Stimulated activated CD8-positive, alpha-beta memory T cell treated with anti-CD3 and anti-CD28 coated beads, Interleukin-15, amount 100 ng/mL, for 24 hours (primary cell): ENCODE data around the gene SIAH1.
"Not testable (repeated sequence)": the region's sequence is repeated elsewhere in the genome, so short reads cannot be mapped to it uniquely, and the experiment has no call there.

Experiments
- DNase-seq: peaks from one replicate; pipeline ENCODE4 v3.0.0-alpha.2; 2020; ENCODE audit warnings: low read depth

The SIAH1 gene

GRCh38 chr16:48393485-48394354 lies 8.5 kb upstream of the SIAH1 start:
- DNase-seq = no peak

DNA sequence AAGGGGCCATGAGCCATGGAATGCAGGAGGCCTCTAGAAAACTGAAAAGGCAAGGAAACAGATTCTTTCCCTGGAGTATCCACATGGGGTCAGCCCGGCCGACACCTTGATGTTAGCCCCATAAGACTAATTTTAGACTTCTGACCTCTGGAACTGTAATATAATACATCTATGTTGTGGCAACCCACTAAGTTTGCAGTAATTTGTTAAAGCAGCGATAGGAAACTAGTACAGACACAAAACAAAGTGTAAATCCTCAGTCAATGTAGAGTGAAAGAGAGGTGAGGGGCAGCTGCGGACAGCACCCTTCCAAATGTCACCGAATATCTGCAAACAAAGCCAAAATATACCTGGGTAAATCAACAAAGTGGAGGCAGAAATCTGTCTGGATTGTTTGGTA lies 7.2 kb upstream of the SIAH1 start:
- DNase-seq = no peak

- no peak for DNase-seq
Observed at GRCh38 chr16:48386559-48387312, 1.5 kb upstream of the SIAH1 start.

GRCh38 chr16:48384520-48385252 lies 527 bp downstream of the SIAH1 start:
- no peak for DNase-seq

- DNase-seq = no peak
Observed at GRCh38 chr16:48383877-48384519, 1.2 kb downstream of the SIAH1 start.

DNA sequence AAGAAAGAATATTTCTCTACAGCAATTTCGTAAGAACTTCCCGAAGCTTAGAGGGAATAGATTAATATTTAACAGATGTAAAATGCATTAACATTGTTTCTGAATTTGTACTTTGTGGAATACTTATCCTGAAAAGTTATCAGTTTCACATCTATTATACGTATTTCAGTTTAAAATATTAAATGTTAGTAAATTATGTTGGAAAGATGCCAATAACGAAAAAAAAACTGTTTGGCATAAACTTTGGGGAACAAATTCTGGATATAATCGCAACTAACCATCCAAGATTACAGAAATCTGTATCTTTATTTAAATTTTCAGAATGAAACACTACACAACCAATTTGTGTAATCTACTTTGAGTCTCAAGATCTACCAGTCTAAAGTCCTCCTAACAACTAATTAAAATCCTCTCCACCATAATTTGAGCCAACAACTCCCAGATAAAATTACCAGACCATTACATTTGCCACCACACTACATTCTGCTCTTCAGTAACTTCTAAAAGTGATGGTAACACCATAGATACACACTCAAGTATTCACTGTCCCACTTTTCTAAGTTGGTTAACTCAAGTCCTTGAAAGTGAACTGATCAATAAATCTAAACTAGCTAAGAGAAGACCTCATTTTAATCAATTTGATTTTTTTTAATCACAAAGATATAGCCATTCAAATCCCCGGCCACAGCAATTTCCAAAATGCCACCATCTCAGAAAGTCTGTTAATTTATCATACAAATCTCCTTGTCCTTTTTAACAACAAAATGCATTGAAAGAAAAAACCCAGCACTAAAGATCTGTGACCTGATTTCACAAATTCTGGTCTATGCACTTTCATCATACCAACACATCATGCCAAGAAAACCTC lies 2.0 kb downstream of the SIAH1 start:
- DNase-seq = no peak

DNA sequence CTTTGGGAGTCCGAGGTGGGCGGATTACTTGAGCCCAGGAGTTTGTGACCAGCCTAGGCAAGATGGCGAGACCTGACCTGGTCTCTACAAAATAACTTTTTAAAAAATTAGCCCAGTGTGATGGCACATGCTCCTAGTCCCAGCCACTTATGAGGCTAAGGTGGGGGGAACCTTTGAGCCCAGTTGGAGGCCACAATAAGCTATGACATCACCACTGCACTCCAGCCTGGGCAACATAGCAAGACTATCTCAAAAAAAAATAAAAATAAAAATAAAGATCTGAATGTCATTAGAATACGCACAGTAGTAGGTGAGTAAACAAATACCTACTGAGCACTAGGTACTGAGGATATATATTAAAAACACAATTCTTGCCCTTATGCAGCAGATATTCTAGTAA lies 3.1 kb downstream of the SIAH1 start:
- no peak for DNase-seq

DNA sequence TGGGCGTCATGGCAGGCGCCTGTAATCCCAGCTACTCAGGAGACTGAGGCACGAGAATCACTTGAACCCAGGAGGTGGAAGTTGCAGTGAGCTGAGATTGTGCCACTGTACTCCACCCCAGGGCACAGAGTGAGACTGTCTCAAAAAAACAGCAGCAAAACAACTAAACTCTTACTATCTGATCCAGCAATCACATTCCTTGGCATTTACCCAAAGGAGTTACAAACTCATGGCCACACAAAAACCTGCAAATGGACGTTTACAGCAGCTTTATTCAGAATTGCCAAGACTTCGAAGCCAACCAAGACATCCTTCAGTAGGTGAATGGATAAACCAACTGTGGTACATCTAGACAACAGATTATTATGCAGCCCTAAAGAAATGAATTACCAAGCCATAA lies 4.0 kb downstream of the SIAH1 start:
- no peak for DNase-seq

- DNase-seq = no peak
Observed at GRCh38 chr16:48378836-48379235, 6.4 kb downstream of the SIAH1 start.

DNA sequence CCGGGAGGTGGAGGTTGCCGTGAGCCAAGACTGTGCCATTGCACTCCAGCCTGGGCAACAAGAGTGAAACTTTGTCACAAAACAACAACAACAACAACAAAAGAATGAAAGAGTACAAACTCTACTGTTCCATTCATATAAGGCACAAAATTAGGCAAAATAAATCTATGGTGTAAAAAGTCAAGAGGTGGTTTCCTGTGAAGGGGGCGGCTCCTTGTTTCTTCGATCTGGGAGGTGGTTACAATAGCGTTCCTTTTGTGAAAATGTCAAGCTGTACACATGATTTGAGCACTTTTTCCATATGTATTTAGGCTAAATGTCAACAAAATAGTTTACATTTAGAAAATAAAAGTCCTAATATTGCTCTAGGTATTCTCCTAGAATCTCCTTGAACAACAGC lies 6.9 kb downstream of the SIAH1 start:
- no peak for DNase-seq

GRCh38 chr16:48377301-48377700 lies 7.9 kb downstream of the SIAH1 start:
- DNase-seq = not testable (repeated sequence)

GRCh38 chr16:48374255-48374654 lies 11.0 kb downstream of the SIAH1 start:
- DNase-seq = no peak

GRCh38 chr16:48373258-48374029 lies 11.8 kb downstream of the SIAH1 start:
- DNase-seq = no peak

DNA sequence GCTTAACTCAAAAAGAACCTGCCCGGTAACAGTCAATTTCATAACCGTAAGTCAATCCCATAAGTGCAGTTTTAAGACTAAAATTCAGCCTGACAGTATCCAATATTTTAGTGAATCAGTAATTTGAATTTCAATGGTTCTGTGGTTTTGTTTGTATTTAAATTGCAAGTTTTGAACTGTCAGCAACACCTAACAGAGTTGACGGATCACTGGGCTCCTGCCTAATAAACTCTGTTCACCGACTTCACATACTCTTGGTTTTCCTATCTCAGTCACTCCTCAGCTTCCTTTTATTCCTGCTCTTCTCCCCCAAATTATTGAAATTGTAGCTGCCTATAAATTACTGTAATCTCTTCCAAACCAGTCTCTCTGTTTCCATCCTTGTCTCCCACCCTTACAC lies 12.5 kb downstream of the SIAH1 start:
- no peak for DNase-seq

DNA sequence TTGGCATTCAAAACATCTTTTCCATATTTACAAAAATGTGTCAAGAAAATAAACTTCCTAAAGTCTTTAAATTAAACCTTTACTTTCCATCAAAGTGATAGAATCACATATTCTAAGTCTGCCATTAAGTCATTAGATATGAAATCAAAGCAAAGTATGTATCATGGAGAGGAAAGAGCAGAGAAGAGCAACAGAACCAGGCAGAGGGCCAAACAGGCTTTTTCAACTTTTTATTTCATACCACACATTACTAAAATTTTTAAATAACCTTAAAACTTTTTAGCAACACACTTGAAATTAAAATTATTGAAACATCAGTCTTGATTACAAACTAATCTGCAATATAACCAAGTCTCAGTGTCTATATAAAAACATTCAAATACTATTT lies 13.8 kb downstream of the SIAH1 start:
- DNase-seq = no peak

GRCh38 chr16:48370668-48371392 lies 14.4 kb downstream of the SIAH1 start:
- DNase-seq = not testable (repeated sequence)

DNA sequence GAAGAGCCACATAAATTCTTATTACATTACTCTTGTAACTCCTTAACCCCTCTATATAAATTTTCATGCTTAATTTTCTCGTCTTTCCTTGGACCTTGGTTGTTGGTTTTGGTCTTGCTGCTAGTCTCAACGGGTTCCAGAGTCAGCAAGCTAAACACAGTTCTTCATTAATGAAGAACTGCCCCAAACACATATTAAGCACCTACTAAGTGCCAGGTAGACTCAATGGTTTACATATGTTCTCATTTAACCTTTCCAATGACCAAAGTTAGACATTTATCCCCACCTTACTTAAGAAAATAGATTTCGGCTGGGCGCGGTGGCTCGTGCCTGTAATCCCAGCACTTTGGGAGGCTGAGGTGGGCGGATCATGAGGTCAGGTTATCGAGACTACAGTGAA lies 15.0 kb downstream of the SIAH1 start:
- no peak for DNase-seq

- no peak for DNase-seq
Observed at GRCh38 chr16:48369765-48370164, 15.4 kb downstream of the SIAH1 start.

GRCh38 chr16:48367441-48368049 lies 17.7 kb downstream of the SIAH1 start:
- no peak for DNase-seq
